ENCODE measurements around the gene CDH5. TPM values are rescaled to one million over a fixed set of nuclear protein-coding genes. Genes with fewer than 3 reads are reported as not detected.
A peak's percentile ranks its signal among the peaks of the same experiment; 100 is the strongest.

The CDH5 gene
- total RNA-seq, 1 experiment from 2014 or later: 0.25 TPM

- peaks cover 32% of the 10 kb centered on the region for H3K27me3 Mint-ChIP-seq (ENCODE audit: insufficient read depth, unreplicated experiment)
- peak overlapping the region; percentile 42 for H3K4me3 Mint-ChIP-seq (ENCODE audit: unreplicated experiment)
- intact Hi-C loops (cut with micrococcal nuclease; ENCODE audit: unreplicated experiment): loop anchor here (5.0 kb wide), 1 partner anchor 54 kb away; no protein-coding TSS in a partner anchor
- peaks cover 6% of the 10 kb centered on the region for H3K4me1 Mint-ChIP-seq (ENCODE audit: low read depth, unreplicated experiment)
- POLR2A ChIA-PET: no interaction called here
- H3K36me3 Mint-ChIP-seq (ENCODE audit: insufficient read depth, unreplicated experiment): no peaks in the 10 kb centered on the region
- Histone ChIP-seq H3K27me3 (replicated peaks; ENCODE audit: control insufficient read depth, insufficient read depth, low read length) (peaks cover 9% of the 10 kb centered on the region), H3K4me3 (ENCODE audit: low read depth, low read length) (no peak overlapping the region), H3K36me3 (ENCODE audit: control insufficient read depth, insufficient read depth, low read length) (no peaks in the 10 kb centered on the region), H3K4me1 (no peaks in the 10 kb centered on the region), H3K9me3 (no peaks in the 10 kb centered on the region)
- no TSS peak for BruUV-seq (replicated peaks)
- no peak for DNase-seq
- CTCF ChIA-PET: no interaction called here
- no peaks in the 10 kb centered on the region for H3K9me3 Mint-ChIP-seq (ENCODE audit: unreplicated experiment)
- no peak for TF ChIP-seq CTCF (IDR thresholded peaks at IDR 0.05; ENCODE audit: insufficient read depth in 1 of 2, low read depth in 1 of 2, low read length in 1 of 2, severe bottlenecking in 1 of 2, unreplicated experiment in 1 of 2)
- no peak overlapping the region for H3K27ac Mint-ChIP-seq (ENCODE audit: unreplicated experiment)
These were observed 61.6 kb downstream of the CDH5 start for GRCh38 chr16:66427871-66428681.

- CTCF ChIA-PET: interaction anchor here (0.6 to 1.0 kb wide), 2 partner anchors 14 to 22 kb away, joined by 4 to 5 read pairs; no protein-coding TSS in a partner anchor
- no peak for TF ChIP-seq CTCF (IDR thresholded peaks at IDR 0.05; ENCODE audit: insufficient read depth in 1 of 2, low read depth in 1 of 2, low read length in 1 of 2, severe bottlenecking in 1 of 2, unreplicated experiment in 1 of 2)
- H3K27me3 Mint-ChIP-seq (ENCODE audit: insufficient read depth, unreplicated experiment): peaks cover 29% of the 10 kb centered on the region
- H3K4me1 ChIP-seq: no peaks in the 10 kb centered on the region
- peaks cover 8% of the 10 kb centered on the region for H3K27me3 ChIP-seq (replicated peaks; ENCODE audit: control insufficient read depth, insufficient read depth, low read length)
- H3K27ac Mint-ChIP-seq (ENCODE audit: unreplicated experiment): no peak overlapping the region
- DNase-seq: no peak
- H3K36me3 ChIP-seq (ENCODE audit: control insufficient read depth, insufficient read depth, low read length): no peaks in the 10 kb centered on the region
- peak overlapping the region; percentile 42 for H3K4me3 Mint-ChIP-seq (ENCODE audit: unreplicated experiment)
- H3K36me3 Mint-ChIP-seq (ENCODE audit: insufficient read depth, unreplicated experiment): no peaks in the 10 kb centered on the region
- no peak overlapping the region for H3K4me3 ChIP-seq (ENCODE audit: low read depth, low read length)
- H3K9me3 Mint-ChIP-seq (ENCODE audit: unreplicated experiment): no peaks in the 10 kb centered on the region
- peaks cover 6% of the 10 kb centered on the region for H3K4me1 Mint-ChIP-seq (ENCODE audit: low read depth, unreplicated experiment)
- BruUV-seq (replicated peaks): no TSS peak
- POLR2A ChIA-PET: no interaction called here
- intact Hi-C loops (cut with micrococcal nuclease; ENCODE audit: unreplicated experiment): loop anchor here (5.0 kb wide), 1 partner anchor 54 kb away; no protein-coding TSS in a partner anchor
- H3K9me3 ChIP-seq: no peaks in the 10 kb centered on the region
These were observed 62.3 kb downstream of the CDH5 start for GRCh38 chr16:66428682-66429251.

GRCh38 chr16:66429290-66429962 lies 62.9 kb downstream of the CDH5 start:
- Histone ChIP-seq H3K9me3 (no peaks in the 10 kb centered on the region), H3K27me3 (replicated peaks; ENCODE audit: control insufficient read depth, insufficient read depth, low read length) (peaks cover 8% of the 10 kb centered on the region; the same call in 1 of the 2 replicates), H3K4me1 (no peaks in the 10 kb centered on the region), H3K4me3 (ENCODE audit: low read depth, low read length) (no peak overlapping the region), H3K36me3 (ENCODE audit: control insufficient read depth, insufficient read depth, low read length) (no peaks in the 10 kb centered on the region)
- intact Hi-C loops (cut with micrococcal nuclease; ENCODE audit: unreplicated experiment): loop anchor here (5.0 kb wide), 1 partner anchor 53 kb away; no protein-coding TSS in a partner anchor
- POLR2A ChIA-PET: no interaction called here
- H3K9me3 Mint-ChIP-seq (ENCODE audit: unreplicated experiment): no peaks in the 10 kb centered on the region
- peaks cover 6% of the 10 kb centered on the region for H3K4me1 Mint-ChIP-seq (ENCODE audit: low read depth, unreplicated experiment)
- no TSS peak for BruUV-seq (replicated peaks)
- TF ChIP-seq CTCF (IDR thresholded peaks at IDR 0.05; ENCODE audit: insufficient read depth in 1 of 2, low read depth in 1 of 2, low read length in 1 of 2, severe bottlenecking in 1 of 2, unreplicated experiment in 1 of 2): peak; percentile 6 to 27
- no peaks in the 10 kb centered on the region for H3K36me3 Mint-ChIP-seq (ENCODE audit: insufficient read depth, unreplicated experiment)
- H3K27me3 Mint-ChIP-seq (ENCODE audit: insufficient read depth, unreplicated experiment): peaks cover 29% of the 10 kb centered on the region
- no peak for DNase-seq
- H3K4me3 Mint-ChIP-seq (ENCODE audit: unreplicated experiment): no peak overlapping the region
- no peak overlapping the region for H3K27ac Mint-ChIP-seq (ENCODE audit: unreplicated experiment)
- CTCF ChIA-PET: interaction anchor here (0.6 to 1.0 kb wide), 2 partner anchors 15 to 22 kb away, joined by 4 to 5 read pairs; no protein-coding TSS in a partner anchor
